ENCODE results near the gene GPR62. TPM values are rescaled to one million over a fixed set of nuclear protein-coding genes. Genes with fewer than 3 reads are reported as not detected.

Gene GPR62
- total and polyA plus RNA-seq, 2 of the 8 experiments (the other 6 are each of a cell fraction or from before 2014, with no cell fraction given), result 0.22 to 0.29 TPM

DNA sequence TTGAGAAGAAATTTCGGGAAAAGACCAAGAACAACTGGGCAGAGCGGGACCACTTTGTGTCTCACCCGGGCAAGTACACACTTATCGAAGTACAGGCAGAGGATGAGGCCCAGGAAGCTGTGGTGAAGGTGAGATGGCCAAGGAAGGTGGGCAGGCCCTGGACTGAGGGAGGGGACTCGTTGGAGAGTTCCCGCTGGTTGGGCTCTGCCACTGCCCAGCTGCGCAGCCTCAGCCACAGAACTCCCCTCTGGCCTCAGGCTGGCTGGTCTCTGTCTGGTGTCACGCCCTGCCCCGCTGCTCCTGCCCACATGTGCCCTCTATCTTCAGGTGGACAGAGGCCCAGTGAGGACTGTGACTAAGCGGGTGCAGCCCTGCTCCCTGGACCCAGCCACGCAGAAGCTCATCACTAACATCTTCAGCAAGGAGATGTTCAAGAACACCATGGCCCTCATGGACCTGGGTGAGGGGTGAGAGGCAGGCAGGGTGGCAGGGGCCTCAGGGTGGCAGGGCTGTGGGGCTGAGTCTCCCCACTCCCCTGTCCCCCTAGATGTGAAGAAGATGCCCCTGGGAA lies 10.6 kb upstream of the GPR62 start:
- no peak overlapping the region for H3K27ac ChIP-seq (ENCODE audit: low read depth, low read length)
- no peak overlapping the region for H3K23ac ChIP-seq (ENCODE audit: insufficient read length)
- no peaks in the 10 kb centered on the region for H3K9me3 ChIP-seq (ENCODE audit: insufficient read depth in 2 of 2, low read depth in 1 of 2, low read length in 1 of 2)
- H3K23me2 ChIP-seq (ENCODE audit: low read depth, low read length), result peaks cover 9% of the 10 kb centered on the region; the same call in 1 of the 2 replicates
- H3K4me3 ChIP-seq (ENCODE audit: extremely low read depth in 1 of 4, insufficient read depth in 2 of 4, low read depth in 3 of 4, low read length in 4 of 4), result no peak overlapping the region
- peaks cover 0 to 10% (median 4%) of the 10 kb centered on the region in 4 experiments; a peak in 5 of 7 replicates for H3K27me3 ChIP-seq (replicated peaks in 1 of 4; ENCODE audit: control insufficient read depth in 3 of 4, extremely low read depth in 1 of 4, insufficient read depth in 3 of 4, low read length in 3 of 4)
- TF ChIP-seq TBP (IDR thresholded peaks at IDR 0.05; ENCODE audit: low read depth, low read length) (no peak), BRCA1 (IDR thresholded peaks at IDR 0.05; ENCODE audit: low read depth, low read length) (no peak), SP2 (IDR thresholded peaks at IDR 0.05; ENCODE audit: low read length) (no peak)
- no peak for DNase-seq (ENCODE audit: low read depth in 1 of 2, low spot score in 2 of 2)
- 87% methylated on average over 11 of the region's 11 CpGs; no CpG with 5 or more reads in 1 of the 2 experiments for WGBS, 2 experiments (ENCODE audit: extremely low coverage in 1 of 2, insufficient coverage in 1 of 2, insufficient read length in 1 of 2, insufficient replicate concordance in 2 of 2, low coverage in 1 of 2, low lambda C conversion rate in 2 of 2, missing lambda C conversion rate in 1 of 2)
- peaks cover 2 to 13% (median 6%) of the 10 kb centered on the region in 4 experiments for H3K4me1 ChIP-seq (replicated peaks in 1 of 4; ENCODE audit: control insufficient read depth in 3 of 4, insufficient read depth in 4 of 4, low read length in 3 of 4)
- H3K9ac ChIP-seq (replicated peaks in 1 of 4; ENCODE audit: extremely low read depth in 1 of 4, low read depth in 3 of 4, low read length in 3 of 4), result no peak overlapping the region
- no peak overlapping the region for H3K4me2 ChIP-seq (ENCODE audit: insufficient read depth in 1 of 2, low read depth in 2 of 2, low read length in 2 of 2)
- no peak overlapping the region for H4K8ac ChIP-seq (ENCODE audit: extremely low read depth, insufficient read depth, low read length)
- FAIRE-seq, result no peak
- peaks cover 3 to 11% of the 10 kb centered on the region in 2 experiments for H4K20me1 ChIP-seq (replicated peaks in 1 of 2; ENCODE audit: control insufficient read depth in 1 of 2, insufficient read depth in 2 of 2, low read length in 2 of 2)
- H2BK5ac ChIP-seq (ENCODE audit: low read depth, low read length), result no peak overlapping the region
- peaks cover 0 to 18% of the 10 kb centered on the region in 2 experiments; a peak in 3 of 4 replicates for H3K79me2 ChIP-seq (ENCODE audit: control insufficient read depth in 1 of 2, insufficient read depth in 2 of 2, low read length in 2 of 2)
- no peak overlapping the region for H3K4ac ChIP-seq (replicated peaks; ENCODE audit: insufficient read length, low read depth, low read length)
- H3K79me1 ChIP-seq (ENCODE audit: low read depth, low read length), result peaks cover 7% of the 10 kb centered on the region; the same call in 1 of the 2 replicates
- H2BK20ac ChIP-seq (ENCODE audit: low read length), result no peak overlapping the region
- ChIA-PET POLR2A (ENCODE audit: partially characterized antibody) (interaction anchor here (0.9 to 15.7 kb wide), 5 partner anchors 10 to 48 kb away, joined by 3 to 148 read pairs (median 6); partner anchors contain the start of genes ACY1, GPR62, PCBP4 and RPL29), CTCF (ENCODE audit: partially characterized antibody) (interaction anchor here (0.9 to 5.1 kb wide), 9 partner anchors 10 to 125 kb away, joined by 3 to 44 read pairs (median 6); partner anchors contain the start of genes ABHD14B, ACY1 and RPL29)
- H2AFZ ChIP-seq (ENCODE audit: low read length), result no peak overlapping the region
- H4K91ac ChIP-seq (replicated peaks; ENCODE audit: insufficient read length, low read length), result no peak overlapping the region
- no peak overlapping the region for H2AK5ac ChIP-seq (ENCODE audit: low read depth, low read length)
- H2BK15ac ChIP-seq (ENCODE audit: low read length), result no peak overlapping the region
- no peak overlapping the region for H3K18ac ChIP-seq (ENCODE audit: extremely low read depth, low read length)
- no peak overlapping the region for H3K56ac ChIP-seq (replicated peaks; ENCODE audit: insufficient read length, low read depth, low read length)
- H3K14ac ChIP-seq (ENCODE audit: insufficient read length), result no peak overlapping the region
- no peak overlapping the region for H2BK12ac ChIP-seq (ENCODE audit: low read depth, low read length)
- no peaks in the 10 kb centered on the region for H3K36me3 ChIP-seq (ENCODE audit: control insufficient read depth in 2 of 4, insufficient read depth in 4 of 4, low read length in 3 of 4)
- no peak overlapping the region for H2BK120ac ChIP-seq (replicated peaks; ENCODE audit: low read depth, low read length)
- H4K5ac ChIP-seq (ENCODE audit: insufficient read length, low read depth, low read length), result no peak overlapping the region

All from H1 (cell line).